GM12801 (cell line): ENCODE results near the gene DAB1.

Experiments
- TF ChIP-seq, protein P1 (sequence below): IDR thresholded peaks from one replicate; pipeline ENCODE4 v1.5.1; 2011; ENCODE audit warnings: control low read depth; ENCODE audit not compliant: insufficient read length; ENCODE audit errors: extremely low read depth

DAB1 gene

DNA sequence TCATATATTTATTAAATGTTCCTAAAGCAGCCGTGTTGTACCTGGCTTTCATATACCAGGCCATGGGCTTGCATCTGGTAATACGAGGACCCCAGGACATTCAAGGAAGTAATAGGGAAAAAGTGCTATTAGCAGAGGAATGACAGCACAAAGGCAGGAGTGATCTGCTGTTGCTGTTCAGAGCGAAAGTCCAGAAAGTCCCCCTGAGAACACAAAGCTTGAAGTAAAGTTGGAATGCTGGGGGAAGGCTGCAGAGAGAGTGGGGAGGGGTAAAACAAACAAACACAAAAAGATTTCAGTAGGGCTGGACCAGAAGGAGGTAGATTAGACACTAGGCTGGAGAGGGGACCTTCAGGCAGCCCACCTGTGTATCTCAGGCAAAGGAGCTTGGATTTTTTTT is 363.4 kb downstream of the DAB1 start:
- TF ChIP-seq, protein P1, sequence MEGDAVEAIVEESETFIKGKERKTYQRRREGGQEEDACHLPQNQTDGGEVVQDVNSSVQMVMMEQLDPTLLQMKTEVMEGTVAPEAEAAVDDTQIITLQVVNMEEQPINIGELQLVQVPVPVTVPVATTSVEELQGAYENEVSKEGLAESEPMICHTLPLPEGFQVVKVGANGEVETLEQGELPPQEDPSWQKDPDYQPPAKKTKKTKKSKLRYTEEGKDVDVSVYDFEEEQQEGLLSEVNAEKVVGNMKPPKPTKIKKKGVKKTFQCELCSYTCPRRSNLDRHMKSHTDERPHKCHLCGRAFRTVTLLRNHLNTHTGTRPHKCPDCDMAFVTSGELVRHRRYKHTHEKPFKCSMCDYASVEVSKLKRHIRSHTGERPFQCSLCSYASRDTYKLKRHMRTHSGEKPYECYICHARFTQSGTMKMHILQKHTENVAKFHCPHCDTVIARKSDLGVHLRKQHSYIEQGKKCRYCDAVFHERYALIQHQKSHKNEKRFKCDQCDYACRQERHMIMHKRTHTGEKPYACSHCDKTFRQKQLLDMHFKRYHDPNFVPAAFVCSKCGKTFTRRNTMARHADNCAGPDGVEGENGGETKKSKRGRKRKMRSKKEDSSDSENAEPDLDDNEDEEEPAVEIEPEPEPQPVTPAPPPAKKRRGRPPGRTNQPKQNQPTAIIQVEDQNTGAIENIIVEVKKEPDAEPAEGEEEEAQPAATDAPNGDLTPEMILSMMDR = no peak

DNA sequence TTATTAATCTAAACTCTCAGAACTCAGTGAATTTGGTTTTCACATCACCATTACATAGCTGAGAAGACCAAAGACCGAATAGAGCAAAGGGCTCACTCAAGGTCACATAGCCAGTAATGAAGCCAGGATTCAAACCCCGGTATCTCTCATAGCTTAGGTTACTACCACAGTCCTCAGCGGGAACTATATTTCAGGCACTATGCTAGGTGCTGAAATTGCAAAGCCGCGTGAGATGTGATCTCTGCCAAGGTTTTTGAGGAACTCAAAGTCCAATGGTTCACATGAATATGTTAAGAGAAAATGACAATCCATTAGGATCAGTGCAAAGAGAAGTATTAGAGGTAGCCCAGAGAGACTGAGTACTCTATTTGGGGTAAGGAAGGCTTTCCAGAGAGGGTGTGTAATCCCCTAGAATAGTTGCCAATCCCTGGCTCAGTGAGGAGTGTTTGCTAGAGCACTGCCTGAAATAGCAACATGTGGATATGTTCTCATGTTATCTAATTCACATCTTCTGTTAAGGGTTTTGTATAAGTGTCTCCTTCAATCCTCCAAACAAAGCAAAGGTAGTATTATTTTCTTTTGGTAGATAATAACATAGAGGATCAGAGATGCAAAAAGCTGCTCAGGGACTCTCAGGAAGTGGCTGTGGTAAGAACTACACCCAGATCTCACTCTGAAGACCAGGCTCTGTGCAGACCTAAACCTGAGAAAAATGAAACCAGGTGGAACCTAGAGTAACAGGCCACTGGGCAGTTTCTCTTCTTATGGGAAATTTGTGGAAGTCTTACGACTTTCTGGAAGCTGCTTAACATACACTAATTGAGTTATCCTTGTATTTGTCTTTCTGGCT is 365.0 kb downstream of the DAB1 start:
- TF ChIP-seq, protein P1 = no peak

DNA sequence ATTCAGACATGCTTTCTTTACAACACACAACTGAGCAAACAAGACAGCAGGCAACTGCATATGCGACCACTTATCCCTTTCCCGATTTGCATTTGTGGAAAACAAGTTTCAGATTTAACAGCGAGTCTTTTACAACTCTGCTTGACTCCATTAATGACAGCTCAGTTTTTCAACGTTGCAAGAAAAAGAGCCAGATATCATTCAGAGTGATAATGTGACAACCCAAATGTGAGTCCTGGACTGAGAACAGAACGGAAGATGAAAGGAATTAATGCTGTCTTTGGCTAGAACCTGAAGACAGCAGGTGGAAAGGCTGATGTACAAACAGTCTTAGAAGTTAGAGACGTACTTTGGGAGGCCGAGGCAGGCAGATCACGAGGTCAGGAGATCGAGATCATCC is 375.0 kb downstream of the DAB1 start:
- TF ChIP-seq, protein P1 = no peak

DNA sequence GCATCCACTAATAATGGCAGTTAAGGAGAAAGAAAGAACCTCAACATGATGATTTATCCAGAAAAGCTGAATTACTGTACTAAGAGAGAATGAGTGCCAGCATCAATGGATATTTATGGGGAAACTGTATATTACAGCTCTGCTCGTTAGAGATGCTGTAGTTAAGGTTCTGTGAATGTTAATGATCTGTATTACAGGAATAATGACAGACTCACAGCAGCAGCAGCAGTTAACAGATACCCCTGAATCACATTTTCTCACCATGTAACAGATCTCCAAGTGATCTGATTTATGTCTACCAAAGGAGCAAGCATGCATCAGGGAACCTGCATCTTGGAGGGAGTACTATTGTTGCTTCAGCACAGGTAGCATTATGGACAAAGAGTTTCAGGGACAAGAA is 377.4 kb downstream of the DAB1 start:
- TF ChIP-seq, protein P1 = no peak

DNA sequence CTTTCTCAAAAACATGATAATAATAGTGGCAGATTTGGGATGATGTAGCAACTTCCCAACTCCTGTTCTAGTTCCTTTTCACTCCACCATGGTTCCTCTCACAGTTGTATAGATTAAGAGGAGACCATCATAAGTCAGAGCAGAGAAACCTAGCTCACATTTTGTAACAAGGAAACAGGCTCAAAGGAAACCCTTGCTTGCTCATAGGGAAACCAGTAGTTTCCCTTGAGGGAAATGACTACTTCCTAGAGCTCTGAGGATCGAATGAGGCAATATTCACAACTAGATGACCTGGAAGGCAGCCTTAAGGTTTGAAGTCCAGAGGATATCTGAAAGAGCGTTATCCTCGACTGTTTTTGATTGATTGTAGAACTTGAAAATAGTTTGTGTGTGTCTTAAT is 382.0 kb downstream of the DAB1 start:
- TF ChIP-seq, protein P1 = no peak

DNA sequence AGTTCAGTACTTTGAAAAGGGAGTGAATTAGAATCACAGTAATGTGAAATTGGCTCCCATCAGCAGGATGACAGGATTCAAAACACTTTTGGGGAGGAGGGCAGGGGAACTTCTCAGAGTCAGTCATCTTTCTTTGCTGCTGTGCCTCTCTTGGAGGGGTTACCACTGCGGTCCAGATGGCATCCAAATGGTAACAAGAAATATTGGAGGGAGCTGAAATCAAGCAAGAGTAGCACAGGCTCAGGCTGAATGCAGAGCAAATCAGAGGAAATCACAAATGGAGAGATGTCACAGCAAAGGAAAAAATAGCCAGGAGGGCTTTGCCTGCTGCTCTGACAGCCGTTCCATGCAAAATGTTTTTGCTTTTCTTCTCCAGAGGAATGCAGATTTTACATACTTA is 383.0 kb downstream of the DAB1 start:
- TF ChIP-seq, protein P1 = no peak

DNA sequence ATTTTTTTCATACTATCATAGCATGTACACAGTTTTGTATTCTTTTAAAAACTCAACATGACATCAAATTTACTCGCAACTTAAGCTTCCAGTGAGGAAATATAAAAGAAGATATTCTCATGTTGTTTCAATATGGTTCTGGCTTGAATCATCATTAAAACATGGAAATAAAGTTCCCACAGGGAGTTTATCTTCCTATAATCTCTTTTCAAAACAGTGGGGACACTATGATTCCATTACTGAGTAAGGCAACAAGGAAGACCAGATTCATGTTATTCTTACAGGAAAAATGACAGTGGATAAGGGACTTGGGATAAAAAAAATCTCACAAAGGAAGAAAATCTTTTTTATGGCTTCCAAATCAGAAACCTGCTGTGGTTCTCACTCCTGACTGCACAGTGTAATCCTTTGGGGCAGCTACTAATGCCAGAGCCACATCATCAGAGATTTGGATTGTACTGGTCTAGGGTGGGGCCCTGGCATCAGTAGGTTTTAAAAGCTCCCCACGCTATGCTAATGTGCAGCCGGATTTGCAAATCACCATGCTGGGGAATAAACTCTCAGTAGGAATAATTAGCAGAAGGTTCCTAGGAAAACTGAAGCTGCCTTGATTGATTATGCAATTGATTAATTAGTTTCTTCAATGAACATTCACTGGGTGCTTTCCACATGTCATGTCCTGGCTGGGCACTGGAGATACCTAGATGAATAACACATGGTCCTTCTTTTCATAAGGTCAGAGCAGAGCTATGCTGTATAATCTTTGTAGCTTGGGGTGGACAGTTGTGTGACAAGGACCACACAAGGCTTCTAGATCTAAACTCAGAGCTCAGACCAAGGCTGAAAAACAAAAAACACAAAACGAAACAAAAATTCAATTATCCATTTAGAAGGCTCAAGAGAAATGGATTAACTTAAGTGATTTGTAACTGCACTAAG is 386.9 kb downstream of the DAB1 start:
- TF ChIP-seq, protein P1 = no peak
